HAP-1 (cell line): ENCODE results near the gene TAGLN3.
A peak's percentile ranks its signal among the peaks of the same experiment; 100 is the strongest.

Source experiments
- DNase-seq, 2 experiments: peaks; one replicate each; pipeline ENCODE4 v3.0.0-alpha.2; 2016 to 2020; ENCODE audit warnings: low spot score in 2 of 2
- H3K27me3 ChIP-seq: fragments of 250-450 bp; sonication (Bioruptor Pico); 2 replicates; pipeline ENCODE4 v1.5.1; 2020; ENCODE audit warnings: low read depth, mild to moderate bottlenecking, moderate library complexity
- H3K36me3 ChIP-seq: fragments of 250-450 bp; sonication (Bioruptor Pico); replicated peaks from 2 replicates; pipeline ENCODE4 v1.5.1; 2020; ENCODE audit warnings: mild to moderate bottlenecking
- H3K4me1 ChIP-seq: fragments of 250-450 bp; sonication (Bioruptor Pico); 2 replicates; pipeline ENCODE4 v1.5.1; 2020; ENCODE audit warnings: mild to moderate bottlenecking
- H3K4me3 ChIP-seq: fragments of 250-450 bp; sonication (Bioruptor Pico); 2 replicates; pipeline ENCODE4 v1.5.1; 2020; ENCODE audit warnings: mild to moderate bottlenecking, moderate library complexity
- H3K9me3 ChIP-seq: fragments of 250-450 bp; sonication (Bioruptor Pico); 2 replicates; pipeline ENCODE4 v1.5.1; 2020; ENCODE audit warnings: mild to moderate bottlenecking, moderate library complexity
- in situ Hi-C: fragments of 300-500 bp; cut with MboI; formaldehyde crosslinking; loops from 3 replicates; pipeline ENCODE4 v1.14.3; 2020; ENCODE audit warnings: low sequenced_read_pairs, inconsistent platforms, mixed read lengths

The TAGLN3 gene

GRCh38 chr3:111986800-111987199, 11.9 kb upstream of the TAGLN3 start:
- Histone ChIP-seq H3K9me3 (no peaks in the 10 kb centered on the region), H3K4me3 (no peak overlapping the region), H3K27me3 (no peaks in the 10 kb centered on the region), H3K36me3 (peaks cover 10% of the 10 kb centered on the region), H3K4me1 (no peaks in the 10 kb centered on the region)
- DNase-seq = no peak
- in situ Hi-C loops = no loop called here

GRCh38 chr3:111989061-111989678, 9.6 kb upstream of the TAGLN3 start:
- DNase-seq = peak in 1 of 2 experiments; percentile 33
- no peaks in the 10 kb centered on the region for H3K27me3 ChIP-seq
- no peaks in the 10 kb centered on the region for H3K9me3 ChIP-seq
- in situ Hi-C loops = no loop called here
- H3K4me3 ChIP-seq = no peak overlapping the region
- peaks cover 7% of the 10 kb centered on the region for H3K4me1 ChIP-seq
- peaks cover 11% of the 10 kb centered on the region for H3K36me3 ChIP-seq

- Histone ChIP-seq H3K36me3 (peaks cover 4% of the 10 kb centered on the region), H3K4me1 (peaks cover 12% of the 10 kb centered on the region), H3K9me3 (no peaks in the 10 kb centered on the region), H3K27me3 (no peaks in the 10 kb centered on the region), H3K4me3 (no peak overlapping the region)
- in situ Hi-C loops = no loop called here
- DNase-seq = no peak
Measured at GRCh38 chr3:111993038-111993437, 5.7 kb upstream of the TAGLN3 start.

GRCh38 chr3:111999484-112000324, 982 bp downstream of the TAGLN3 start:
- Histone ChIP-seq H3K9me3 (no peaks in the 10 kb centered on the region), H3K36me3 (no peaks in the 10 kb centered on the region), H3K4me3 (no peak overlapping the region), H3K27me3 (no peaks in the 10 kb centered on the region), H3K4me1 (peaks cover 6% of the 10 kb centered on the region)
- in situ Hi-C loops = no loop called here
- DNase-seq = no peak

- no peak overlapping the region for H3K4me3 ChIP-seq
- no peaks in the 10 kb centered on the region for H3K9me3 ChIP-seq
- in situ Hi-C loops = no loop called here
- DNase-seq = no peak
- peaks cover 6% of the 10 kb centered on the region for H3K4me1 ChIP-seq
- no peaks in the 10 kb centered on the region for H3K36me3 ChIP-seq
- H3K27me3 ChIP-seq = no peaks in the 10 kb centered on the region
Measured at GRCh38 chr3:112000367-112000771, 1.6 kb downstream of the TAGLN3 start.

GRCh38 chr3:112000966-112001365, 2.2 kb downstream of the TAGLN3 start:
- Histone ChIP-seq H3K4me1 (peaks cover 6% of the 10 kb centered on the region), H3K9me3 (no peaks in the 10 kb centered on the region), H3K36me3 (no peaks in the 10 kb centered on the region), H3K4me3 (no peak overlapping the region), H3K27me3 (no peaks in the 10 kb centered on the region)
- no peak for DNase-seq
- in situ Hi-C loops = no loop called here

GRCh38 chr3:112001526-112001925, 2.8 kb downstream of the TAGLN3 start:
- no peaks in the 10 kb centered on the region for H3K9me3 ChIP-seq
- in situ Hi-C loops = no loop called here
- H3K4me1 ChIP-seq = peaks cover 6% of the 10 kb centered on the region
- no peaks in the 10 kb centered on the region for H3K27me3 ChIP-seq
- no peak for DNase-seq
- no peaks in the 10 kb centered on the region for H3K36me3 ChIP-seq
- H3K4me3 ChIP-seq = no peak overlapping the region

- no peak for DNase-seq
- H3K4me1 ChIP-seq = peaks cover 6% of the 10 kb centered on the region
- H3K4me3 ChIP-seq = no peak overlapping the region
- in situ Hi-C loops = no loop called here
- H3K9me3 ChIP-seq = no peaks in the 10 kb centered on the region
- H3K36me3 ChIP-seq = no peaks in the 10 kb centered on the region
- H3K27me3 ChIP-seq = no peaks in the 10 kb centered on the region
Measured at GRCh38 chr3:112002096-112002971, 3.6 kb downstream of the TAGLN3 start.

GRCh38 chr3:112003321-112004080, 4.8 kb downstream of the TAGLN3 start:
- H3K4me3 ChIP-seq = no peak overlapping the region
- H3K36me3 ChIP-seq = no peaks in the 10 kb centered on the region
- no peak for DNase-seq
- H3K4me1 ChIP-seq = peaks cover 6% of the 10 kb centered on the region
- no peaks in the 10 kb centered on the region for H3K27me3 ChIP-seq
- in situ Hi-C loops = no loop called here
- no peaks in the 10 kb centered on the region for H3K9me3 ChIP-seq

- H3K36me3 ChIP-seq = no peaks in the 10 kb centered on the region
- no peaks in the 10 kb centered on the region for H3K4me1 ChIP-seq
- no peak for DNase-seq
- no peaks in the 10 kb centered on the region for H3K27me3 ChIP-seq
- in situ Hi-C loops = no loop called here
- H3K4me3 ChIP-seq = no peak overlapping the region
- H3K9me3 ChIP-seq = no peaks in the 10 kb centered on the region
Measured at GRCh38 chr3:112004187-112004586, 5.5 kb downstream of the TAGLN3 start.

GRCh38 chr3:112004669-112005068, 5.9 kb downstream of the TAGLN3 start:
- DNase-seq = no peak
- Histone ChIP-seq H3K9me3 (no peaks in the 10 kb centered on the region), H3K36me3 (no peaks in the 10 kb centered on the region), H3K27me3 (no peaks in the 10 kb centered on the region), H3K4me3 (no peak overlapping the region), H3K4me1 (no peaks in the 10 kb centered on the region)
- in situ Hi-C loops = no loop called here

GRCh38 chr3:112005091-112005672, 6.5 kb downstream of the TAGLN3 start:
- Histone ChIP-seq H3K27me3 (no peaks in the 10 kb centered on the region), H3K9me3 (no peaks in the 10 kb centered on the region), H3K4me3 (no peak overlapping the region), H3K4me1 (no peaks in the 10 kb centered on the region), H3K36me3 (no peaks in the 10 kb centered on the region)
- DNase-seq = no peak
- in situ Hi-C loops = no loop called here

- in situ Hi-C loops = no loop called here
- H3K9me3 ChIP-seq = no peaks in the 10 kb centered on the region
- H3K4me1 ChIP-seq = no peaks in the 10 kb centered on the region
- DNase-seq = no peak
- no peaks in the 10 kb centered on the region for H3K27me3 ChIP-seq
- no peaks in the 10 kb centered on the region for H3K36me3 ChIP-seq
- no peak overlapping the region for H3K4me3 ChIP-seq
Measured at GRCh38 chr3:112007633-112008032, 8.9 kb downstream of the TAGLN3 start.
